Hematopoietic multipotent progenitor cell treated with erythropoietin and hydrocortisone succinate and interleukin-3 and kit ligand, for 8 days (in vitro differentiated cells): ENCODE results near the gene HES5.

Experiments used
- DNase-seq: peaks from one replicate; pipeline ENCODE4 v3.0.0-alpha.2; 2015

The HES5 gene

GRCh38 chr1:2546515-2547209 is 16.6 kb upstream of the HES5 start:
- DNase-seq = peak; percentile 95

DNA sequence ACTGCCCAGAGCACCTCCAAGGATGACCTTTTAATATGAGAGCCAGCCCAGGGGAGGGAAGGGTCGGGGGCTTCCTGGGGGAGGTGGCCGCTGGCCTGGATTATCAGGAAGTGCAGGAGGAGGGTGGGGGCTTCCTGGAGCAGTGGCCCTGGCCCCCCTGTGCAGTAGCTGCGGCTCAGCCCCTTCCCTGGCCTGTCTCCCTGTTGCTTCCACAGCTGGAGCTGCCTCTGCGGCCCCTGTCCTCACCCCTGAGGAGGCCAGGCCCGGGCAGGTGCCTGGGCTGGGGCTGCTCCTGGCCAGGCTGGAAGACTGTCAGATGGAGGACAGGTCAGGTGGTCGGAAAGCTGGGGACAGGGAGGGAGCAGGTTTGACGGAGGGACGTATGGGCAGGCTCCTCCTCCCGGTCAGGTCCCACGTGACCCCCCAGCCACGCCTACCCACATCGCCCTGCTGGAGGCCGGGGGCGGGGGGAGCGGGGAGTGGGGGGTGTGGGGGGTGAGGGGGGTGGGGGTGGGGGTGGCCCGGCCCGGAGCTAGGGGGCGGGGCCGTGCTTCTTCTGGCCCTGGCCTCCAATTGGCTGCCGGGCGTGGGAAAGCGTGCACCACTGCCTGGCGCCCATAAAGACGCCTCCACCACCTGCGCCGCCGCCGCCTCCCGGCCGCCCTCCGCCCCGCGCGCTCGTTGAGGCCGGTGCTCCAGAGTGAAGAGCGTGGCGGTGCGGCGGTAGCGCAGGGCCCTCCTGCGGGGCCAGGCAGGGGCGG is 15.9 kb upstream of the HES5 start:
- peak; percentile 93 for DNase-seq

DNA sequence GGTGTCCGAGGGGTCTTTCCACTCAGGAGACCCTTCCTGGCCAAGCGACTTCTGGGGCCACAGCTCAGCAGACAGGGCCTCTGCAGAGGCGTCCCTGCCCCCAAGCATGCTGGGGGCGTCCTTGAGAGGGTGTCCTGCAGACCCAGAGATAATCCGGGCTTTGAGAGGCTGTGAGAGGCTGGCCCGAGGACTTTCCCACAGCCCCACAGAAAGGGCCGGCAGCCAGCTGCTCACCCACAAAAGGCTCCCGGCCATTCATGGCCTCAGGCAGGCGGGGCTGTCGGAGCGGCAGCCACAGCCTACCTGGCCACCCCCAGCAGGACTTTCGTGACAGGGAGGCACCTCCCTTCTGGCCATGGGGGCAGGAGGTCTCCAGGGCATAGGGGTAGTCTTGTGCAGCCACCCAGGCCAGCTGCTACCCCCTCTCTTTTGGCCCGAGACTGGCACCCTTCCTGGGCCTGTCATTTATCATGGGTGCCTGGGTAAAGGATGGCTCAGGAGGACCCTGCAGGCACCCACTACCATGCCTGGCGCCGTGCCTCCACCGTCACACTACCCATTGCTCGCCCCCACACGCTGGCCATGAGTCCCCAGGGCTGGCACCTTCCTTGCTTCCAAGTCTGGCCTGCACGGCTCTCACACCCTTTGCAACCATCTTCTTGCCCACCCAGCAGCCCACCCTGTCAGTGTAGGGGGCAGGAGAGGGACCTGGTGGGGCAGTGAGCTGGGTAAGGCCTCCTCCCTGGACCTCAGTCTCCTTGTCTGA is 15.0 kb upstream of the HES5 start:
- DNase-seq = peak; percentile 48

DNA sequence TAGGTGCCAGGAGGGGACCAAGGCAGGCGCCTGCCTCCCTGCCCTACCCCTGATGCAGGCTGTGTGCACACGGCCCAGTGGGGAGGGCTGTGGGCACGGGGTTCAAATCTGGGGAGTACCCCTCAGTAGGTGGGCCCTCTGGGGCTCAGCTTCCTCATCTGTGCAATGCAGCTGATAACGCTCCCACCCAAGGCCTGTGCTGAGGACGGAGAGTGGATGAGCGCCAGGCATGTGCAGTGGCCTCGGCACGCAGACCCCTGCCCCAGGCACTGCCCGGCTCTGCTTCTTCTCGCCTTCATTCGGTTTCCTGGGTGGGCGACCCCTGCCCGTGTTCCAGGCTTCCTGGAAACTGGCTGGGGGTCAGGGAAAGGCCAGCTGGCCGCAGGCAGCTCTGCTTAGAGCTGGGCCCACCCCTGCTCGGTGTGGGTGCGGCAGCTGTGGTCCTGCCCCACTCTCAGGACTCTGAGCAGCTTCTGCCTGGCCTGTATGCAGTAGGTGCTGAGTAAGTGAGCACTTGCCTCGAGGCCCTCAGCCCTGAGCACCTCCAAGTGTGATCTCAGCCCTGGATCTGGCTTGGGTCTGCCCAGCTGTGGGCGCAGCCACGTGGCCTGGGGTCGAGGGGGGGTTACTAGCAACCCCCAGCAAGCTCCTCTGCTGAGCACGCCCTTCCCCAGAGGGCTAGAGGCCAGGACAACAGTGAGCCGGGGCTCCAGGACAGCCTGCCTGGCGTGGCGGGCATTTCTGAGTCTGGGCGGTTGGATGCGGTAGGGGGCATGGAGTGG is 14.2 kb upstream of the HES5 start:
- DNase-seq = peak; percentile 80

DNA sequence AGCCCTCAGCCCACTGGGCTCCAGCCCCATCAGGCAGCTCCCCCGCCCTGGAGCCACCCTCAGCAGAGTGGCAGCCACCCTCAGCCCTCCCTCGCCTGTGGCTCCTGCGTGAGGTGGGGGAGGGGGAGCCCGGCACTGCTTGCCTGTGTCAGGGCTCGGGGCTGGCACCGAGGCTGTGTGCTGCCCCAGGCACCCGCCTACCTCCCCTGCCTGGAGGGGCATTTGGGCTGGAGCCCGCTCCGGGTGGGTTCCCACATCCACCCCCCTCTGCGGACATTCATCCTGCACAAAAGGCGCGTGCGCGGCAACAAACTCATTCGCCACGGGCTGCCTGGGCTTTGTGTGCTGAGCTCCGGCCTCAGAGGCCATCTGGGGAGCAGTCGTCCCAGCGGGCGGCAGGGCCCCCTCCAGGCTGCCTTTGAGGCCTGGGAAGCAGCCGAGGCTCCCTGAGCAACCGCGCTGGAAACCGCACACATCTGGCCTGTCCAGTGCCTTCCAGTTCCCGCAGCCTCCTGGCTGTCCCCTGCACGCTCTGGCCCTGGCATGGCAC is 13.6 kb upstream of the HES5 start:
- DNase-seq = peak; percentile 61

GRCh38 chr1:2542246-2542915 is 12.3 kb upstream of the HES5 start:
- DNase-seq = no peak

- DNase-seq = peak; percentile 81
Observed at GRCh38 chr1:2541619-2542245, 11.7 kb upstream of the HES5 start.

- no peak for DNase-seq
Observed at GRCh38 chr1:2540816-2541492, 10.9 kb upstream of the HES5 start.

- peak; percentile 43 for DNase-seq
Observed at GRCh38 chr1:2539312-2539907, 9.3 kb upstream of the HES5 start.

DNA sequence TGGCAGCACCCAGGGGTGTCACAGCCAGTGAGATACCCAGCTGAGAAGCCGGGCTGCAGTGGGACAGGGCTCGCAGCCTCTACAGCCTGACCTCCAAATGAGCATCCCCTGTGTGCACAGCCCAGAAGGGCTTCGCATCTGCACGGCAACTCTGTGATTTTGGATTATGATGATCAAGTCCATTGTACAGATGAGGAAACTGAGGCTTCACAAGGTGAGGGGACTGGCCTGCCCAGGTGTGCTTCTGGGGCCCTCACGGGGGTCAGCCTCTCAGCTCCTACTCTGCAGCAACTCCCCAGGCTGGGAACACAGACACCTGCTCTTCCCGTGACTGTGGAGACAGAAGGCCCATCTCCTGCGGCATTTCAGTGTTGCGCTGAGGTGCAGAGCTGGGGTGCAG is 8.8 kb upstream of the HES5 start:
- DNase-seq = no peak

GRCh38 chr1:2538376-2538775 is 8.3 kb upstream of the HES5 start:
- DNase-seq = no peak

- no peak for DNase-seq
Observed at GRCh38 chr1:2537784-2538115, 7.7 kb upstream of the HES5 start.

DNA sequence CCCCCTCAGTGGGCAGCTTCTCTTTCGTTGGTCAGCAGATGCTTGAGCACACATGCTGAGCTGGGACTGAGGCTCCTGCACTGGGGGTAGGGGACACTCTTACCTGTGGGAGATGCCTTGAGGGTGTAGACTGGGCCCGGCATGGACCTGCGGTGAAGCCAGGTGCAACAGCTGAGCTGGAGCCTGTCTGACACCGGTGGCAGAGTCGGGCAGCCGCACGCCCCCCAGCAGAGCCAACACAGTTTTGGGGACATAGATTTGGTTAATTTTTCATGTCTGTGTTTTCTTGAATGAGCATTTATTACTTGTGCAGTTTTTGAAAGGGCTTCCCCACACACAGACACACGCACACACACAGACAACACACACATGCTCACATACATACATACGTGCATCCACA is 5.9 kb upstream of the HES5 start:
- no peak for DNase-seq

DNA sequence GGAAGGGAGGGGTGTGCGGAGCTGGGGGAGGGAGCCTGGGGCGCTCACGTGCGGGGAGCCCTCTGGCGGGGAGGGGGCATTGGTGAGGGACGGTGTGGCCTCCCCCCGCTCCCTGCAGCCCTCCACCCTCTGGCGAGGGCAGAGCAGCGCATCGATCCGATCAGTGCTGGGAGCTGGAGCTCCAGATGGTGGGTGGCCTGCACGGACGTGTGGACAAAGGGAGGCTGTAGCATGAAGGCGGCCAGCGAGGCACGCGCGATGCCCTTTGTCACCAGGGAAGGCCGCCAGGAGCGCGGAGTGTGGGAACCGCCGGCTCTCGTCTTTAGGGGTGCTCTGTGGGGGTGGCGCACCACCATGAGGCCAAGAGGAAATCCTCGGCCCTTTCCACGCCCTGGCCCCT is 5.4 kb upstream of the HES5 start:
- DNase-seq = no peak

GRCh38 chr1:2534687-2535441 is 4.8 kb upstream of the HES5 start:
- DNase-seq = no peak

- no peak for DNase-seq
Observed at GRCh38 chr1:2534315-2534686, 4.2 kb upstream of the HES5 start.

DNA sequence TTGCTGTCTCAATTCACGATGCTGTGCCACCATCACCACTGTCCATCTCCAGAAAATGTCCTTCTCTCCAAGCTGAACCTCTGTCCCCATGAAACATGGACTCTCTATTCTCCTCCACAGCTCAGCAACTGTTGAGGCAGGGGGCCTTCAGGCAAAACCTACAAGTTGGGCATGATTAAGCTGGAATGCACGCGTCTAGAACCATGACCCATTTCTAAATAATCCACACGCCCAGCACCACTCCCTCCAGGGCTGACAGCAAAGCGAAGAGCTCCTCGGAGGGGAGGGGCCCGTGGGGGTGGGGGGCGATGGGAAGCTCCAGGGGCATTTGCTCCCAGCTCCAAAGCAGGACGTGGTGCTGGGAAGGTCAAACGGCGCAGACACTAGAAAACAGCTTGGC is 3.3 kb upstream of the HES5 start:
- no peak for DNase-seq

DNA sequence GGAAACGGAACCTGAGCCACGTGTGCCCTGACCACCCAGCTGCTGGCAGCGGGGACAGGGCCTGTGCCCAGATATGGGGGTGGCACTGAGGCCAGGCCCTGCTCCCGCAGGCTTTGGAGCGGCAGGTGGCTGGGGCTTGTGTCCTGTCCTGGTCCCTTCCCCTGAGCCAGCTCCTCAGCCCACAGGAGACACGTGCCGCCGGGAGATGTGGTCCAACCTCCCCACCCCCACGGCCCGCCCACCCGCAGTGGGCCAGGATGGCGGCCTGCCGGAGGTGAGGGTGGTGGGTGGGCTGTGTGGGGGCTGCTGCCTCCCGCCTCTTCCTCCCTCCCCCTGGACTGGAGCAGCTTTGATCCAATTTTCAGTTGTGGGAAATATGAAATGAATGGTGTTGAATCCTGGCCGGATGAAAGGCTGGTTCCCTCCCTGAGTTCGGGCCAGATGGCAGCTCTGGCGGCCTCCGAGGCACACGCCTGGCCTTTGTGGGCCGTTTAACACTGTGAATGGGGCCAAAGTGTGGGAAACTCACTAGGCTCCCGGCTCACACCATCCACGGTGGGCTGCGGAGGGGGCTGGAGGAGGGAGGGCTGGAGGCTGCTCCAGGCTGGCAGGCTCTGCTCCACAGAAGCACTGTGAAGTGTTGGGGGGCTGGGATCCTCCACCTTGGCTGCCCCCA is 2.6 kb upstream of the HES5 start:
- DNase-seq = no peak
